ENCODE data around the gene RBP2.

RBP2 gene

GRCh38 chr3:139434228-139434627 lies 42.1 kb downstream of the RBP2 start:
- H2BK120ac ChIP-seq (ENCODE audit: low read depth, low read length) = no peak overlapping the region
- H3K4me3 ChIP-seq (ENCODE audit: insufficient read depth in 1 of 2, low read depth in 1 of 2, low read length in 2 of 2) = no peak overlapping the region
- no peaks in the 10 kb centered on the region for H3K27me3 ChIP-seq (ENCODE audit: control insufficient read depth in 1 of 2, insufficient read depth in 1 of 2, low read length in 2 of 2)
- H3K4ac ChIP-seq (ENCODE audit: low read depth in 1 of 2, low read length in 2 of 2) = no peak overlapping the region
- DNase-seq = no peak
- no peak overlapping the region for H3K14ac ChIP-seq (ENCODE audit: low read length in 2 of 2)
- H3K9me3 ChIP-seq (ENCODE audit: control insufficient read depth, low read length) = no peaks in the 10 kb centered on the region
- H3K4me1 ChIP-seq (ENCODE audit: control insufficient read depth, insufficient read depth, low read depth, low read length) = peaks cover 2% of the 10 kb centered on the region
- no peaks in the 10 kb centered on the region for H3K36me3 ChIP-seq (ENCODE audit: control insufficient read depth in 1 of 2, insufficient read depth in 2 of 2, low read depth in 1 of 2, low read length in 2 of 2)
- H3K27ac ChIP-seq (ENCODE audit: low read length, poor library complexity, severe bottlenecking) = no peak overlapping the region
- no peak overlapping the region for H3K23ac ChIP-seq (ENCODE audit: low read length in 2 of 2)
- H3K79me1 ChIP-seq (replicated peaks; ENCODE audit: low read length, poor library complexity, severe bottlenecking) = no peaks in the 10 kb centered on the region
- no peak overlapping the region for H3K9ac ChIP-seq (ENCODE audit: low read length)
- H3K4me2 ChIP-seq (ENCODE audit: low read length, poor library complexity, severe bottlenecking) = no peak overlapping the region
- H2AFZ ChIP-seq (ENCODE audit: low read depth, low read length) = no peak overlapping the region
- H2AK5ac ChIP-seq (ENCODE audit: low read length, severe bottlenecking) = no peak overlapping the region
- no peak overlapping the region for H2BK15ac ChIP-seq (ENCODE audit: low read depth, poor library complexity, severe bottlenecking)
- no peak overlapping the region for H4K91ac ChIP-seq (ENCODE audit: low read length)
- no peak overlapping the region for H2BK12ac ChIP-seq (ENCODE audit: low read length in 2 of 2)
- no peak overlapping the region for H4K8ac ChIP-seq (ENCODE audit: low read length)
- no peak overlapping the region for H2BK5ac ChIP-seq (ENCODE audit: low read depth, low read length, poor library complexity, severe bottlenecking)
- no peak overlapping the region for H3K18ac ChIP-seq (ENCODE audit: low read depth in 1 of 2, low read length in 2 of 2)
- 100% methylated on average over 1 of the region's 1 CpG for WGBS

GRCh38 chr3:139433089-139433488 lies 43.2 kb downstream of the RBP2 start:
- H3K9me3 ChIP-seq (ENCODE audit: control insufficient read depth, low read length) = no peaks in the 10 kb centered on the region
- H3K4me1 ChIP-seq (ENCODE audit: control insufficient read depth, insufficient read depth, low read depth, low read length) = peaks cover 2% of the 10 kb centered on the region
- H3K18ac ChIP-seq (ENCODE audit: low read depth in 1 of 2, low read length in 2 of 2) = no peak overlapping the region
- H3K79me1 ChIP-seq (replicated peaks; ENCODE audit: low read length, poor library complexity, severe bottlenecking) = no peaks in the 10 kb centered on the region
- no peaks in the 10 kb centered on the region for H3K36me3 ChIP-seq (ENCODE audit: control insufficient read depth in 1 of 2, insufficient read depth in 2 of 2, low read depth in 1 of 2, low read length in 2 of 2)
- H3K23ac ChIP-seq (ENCODE audit: low read length in 2 of 2) = no peak overlapping the region
- no peak overlapping the region for H4K91ac ChIP-seq (ENCODE audit: low read length)
- no peak overlapping the region for H2BK5ac ChIP-seq (ENCODE audit: low read depth, low read length, poor library complexity, severe bottlenecking)
- no peak overlapping the region for H2BK12ac ChIP-seq (ENCODE audit: low read length in 2 of 2)
- no peak overlapping the region for H3K4ac ChIP-seq (ENCODE audit: low read depth in 1 of 2, low read length in 2 of 2)
- no peak overlapping the region for H2AFZ ChIP-seq (ENCODE audit: low read depth, low read length)
- no peak overlapping the region for H3K27ac ChIP-seq (ENCODE audit: low read length, poor library complexity, severe bottlenecking)
- H3K9ac ChIP-seq (ENCODE audit: low read length) = no peak overlapping the region
- no peak overlapping the region for H3K4me2 ChIP-seq (ENCODE audit: low read length, poor library complexity, severe bottlenecking)
- WGBS = 100% methylated on average over 1 of the region's 1 CpG
- H2BK15ac ChIP-seq (ENCODE audit: low read depth, poor library complexity, severe bottlenecking) = no peak overlapping the region
- H3K27me3 ChIP-seq (ENCODE audit: control insufficient read depth in 1 of 2, insufficient read depth in 1 of 2, low read length in 2 of 2) = no peaks in the 10 kb centered on the region
- H2AK5ac ChIP-seq (ENCODE audit: low read length, severe bottlenecking) = no peak overlapping the region
- no peak overlapping the region for H4K8ac ChIP-seq (ENCODE audit: low read length)
- H3K4me3 ChIP-seq (ENCODE audit: insufficient read depth in 1 of 2, low read depth in 1 of 2, low read length in 2 of 2) = no peak overlapping the region
- H3K14ac ChIP-seq (ENCODE audit: low read length in 2 of 2) = no peak overlapping the region
- no peak overlapping the region for H2BK120ac ChIP-seq (ENCODE audit: low read depth, low read length)
- no peak for DNase-seq

- H4K91ac ChIP-seq (ENCODE audit: low read length) = no peak overlapping the region
- no peak overlapping the region for H3K18ac ChIP-seq (ENCODE audit: low read depth in 1 of 2, low read length in 2 of 2)
- DNase-seq = no peak
- peaks cover 2% of the 10 kb centered on the region for H3K4me1 ChIP-seq (ENCODE audit: control insufficient read depth, insufficient read depth, low read depth, low read length)
- no peak overlapping the region for H2BK120ac ChIP-seq (ENCODE audit: low read depth, low read length)
- no peak overlapping the region for H2AK5ac ChIP-seq (ENCODE audit: low read length, severe bottlenecking)
- H2AFZ ChIP-seq (ENCODE audit: low read depth, low read length) = no peak overlapping the region
- no peak overlapping the region for H4K8ac ChIP-seq (ENCODE audit: low read length)
- no peak overlapping the region for H3K4me2 ChIP-seq (ENCODE audit: low read length, poor library complexity, severe bottlenecking)
- no peak overlapping the region for H3K9ac ChIP-seq (ENCODE audit: low read length)
- H3K23ac ChIP-seq (ENCODE audit: low read length in 2 of 2) = no peak overlapping the region
- H3K27ac ChIP-seq (ENCODE audit: low read length, poor library complexity, severe bottlenecking) = no peak overlapping the region
- no peaks in the 10 kb centered on the region for H3K9me3 ChIP-seq (ENCODE audit: control insufficient read depth, low read length)
- no peak overlapping the region for H2BK15ac ChIP-seq (ENCODE audit: low read depth, poor library complexity, severe bottlenecking)
- H3K4ac ChIP-seq (ENCODE audit: low read depth in 1 of 2, low read length in 2 of 2) = no peak overlapping the region
- no peaks in the 10 kb centered on the region for H3K36me3 ChIP-seq (ENCODE audit: control insufficient read depth in 1 of 2, insufficient read depth in 2 of 2, low read depth in 1 of 2, low read length in 2 of 2)
- H3K4me3 ChIP-seq (ENCODE audit: insufficient read depth in 1 of 2, low read depth in 1 of 2, low read length in 2 of 2) = no peak overlapping the region
- H3K79me1 ChIP-seq (replicated peaks; ENCODE audit: low read length, poor library complexity, severe bottlenecking) = no peaks in the 10 kb centered on the region
- no peak overlapping the region for H3K14ac ChIP-seq (ENCODE audit: low read length in 2 of 2)
- no peak overlapping the region for H2BK5ac ChIP-seq (ENCODE audit: low read depth, low read length, poor library complexity, severe bottlenecking)
- H2BK12ac ChIP-seq (ENCODE audit: low read length in 2 of 2) = no peak overlapping the region
- no peaks in the 10 kb centered on the region for H3K27me3 ChIP-seq (ENCODE audit: control insufficient read depth in 1 of 2, insufficient read depth in 1 of 2, low read length in 2 of 2)
Observed at GRCh38 chr3:139430493-139430892, 45.8 kb downstream of the RBP2 start.

- 67% methylated on average over 3 of the region's 7 CpGs for WGBS
- H3K18ac ChIP-seq (ENCODE audit: low read depth in 1 of 2, low read length in 2 of 2) = no peak overlapping the region
- H4K8ac ChIP-seq (ENCODE audit: low read length) = no peak overlapping the region
- no peak overlapping the region for H3K4ac ChIP-seq (ENCODE audit: low read depth in 1 of 2, low read length in 2 of 2)
- H3K14ac ChIP-seq (ENCODE audit: low read length in 2 of 2) = no peak overlapping the region
- H2BK120ac ChIP-seq (ENCODE audit: low read depth, low read length) = no peak overlapping the region
- no peak overlapping the region for H3K9ac ChIP-seq (ENCODE audit: low read length)
- H2BK15ac ChIP-seq (ENCODE audit: low read depth, poor library complexity, severe bottlenecking) = no peak overlapping the region
- H3K4me3 ChIP-seq (ENCODE audit: insufficient read depth in 1 of 2, low read depth in 1 of 2, low read length in 2 of 2) = no peak overlapping the region
- no peak overlapping the region for H4K91ac ChIP-seq (ENCODE audit: low read length)
- no peaks in the 10 kb centered on the region for H3K79me1 ChIP-seq (replicated peaks; ENCODE audit: low read length, poor library complexity, severe bottlenecking)
- H3K4me1 ChIP-seq (ENCODE audit: control insufficient read depth, insufficient read depth, low read depth, low read length) = no peaks in the 10 kb centered on the region
- H2AK5ac ChIP-seq (ENCODE audit: low read length, severe bottlenecking) = no peak overlapping the region
- no peak overlapping the region for H2AFZ ChIP-seq (ENCODE audit: low read depth, low read length)
- peak; percentile 81 for DNase-seq
- no peaks in the 10 kb centered on the region for H3K27me3 ChIP-seq (ENCODE audit: control insufficient read depth in 1 of 2, insufficient read depth in 1 of 2, low read length in 2 of 2)
- H3K4me2 ChIP-seq (ENCODE audit: low read length, poor library complexity, severe bottlenecking) = no peak overlapping the region
- H3K36me3 ChIP-seq (ENCODE audit: control insufficient read depth in 1 of 2, insufficient read depth in 2 of 2, low read depth in 1 of 2, low read length in 2 of 2) = peaks cover 0 to 6% of the 10 kb centered on the region in 2 experiments
- no peak overlapping the region for H2BK12ac ChIP-seq (ENCODE audit: low read length in 2 of 2)
- H3K23ac ChIP-seq (ENCODE audit: low read length in 2 of 2) = no peak overlapping the region
- H3K27ac ChIP-seq (ENCODE audit: low read length, poor library complexity, severe bottlenecking) = no peak overlapping the region
- H2BK5ac ChIP-seq (ENCODE audit: low read depth, low read length, poor library complexity, severe bottlenecking) = no peak overlapping the region
- H3K9me3 ChIP-seq (ENCODE audit: control insufficient read depth, low read length) = no peaks in the 10 kb centered on the region
Observed at GRCh38 chr3:139427283-139428060, 48.8 kb downstream of the RBP2 start.

All from mesenchymal stem cell (in vitro differentiated cells and primary cell).